Vagina (tissue), 2 donors: Measurements from ENCODE around the gene MRPL33.

Experiments
- CTCF ChIP-seq, 3 experiments: fragments of 450-650 bp in 2 of 3; fragments of 200-600 bp in 1 of 3; sonication (generic) in 1 of 3; IDR thresholded peaks; one replicate each; pipeline ENCODE4 v1.5.1; 2017 to 2019; ENCODE audit warnings: antibody characterized with exemption in 3 of 3, mild to moderate bottlenecking in 2 of 3, moderate library complexity in 2 of 3
- POLR2AphosphoS5 ChIP-seq, 2 donors: sonication (generic); formaldehyde crosslinking; IDR thresholded peaks; one replicate each; pipeline ENCODE4 v1.9.0; 2017; ENCODE audit warnings: antibody characterized with exemption in 2 of 2, mild to moderate bottlenecking in 2 of 2, low read depth in 1 of 2; ENCODE audit not compliant: insufficient read depth in 1 of 2

DNA sequence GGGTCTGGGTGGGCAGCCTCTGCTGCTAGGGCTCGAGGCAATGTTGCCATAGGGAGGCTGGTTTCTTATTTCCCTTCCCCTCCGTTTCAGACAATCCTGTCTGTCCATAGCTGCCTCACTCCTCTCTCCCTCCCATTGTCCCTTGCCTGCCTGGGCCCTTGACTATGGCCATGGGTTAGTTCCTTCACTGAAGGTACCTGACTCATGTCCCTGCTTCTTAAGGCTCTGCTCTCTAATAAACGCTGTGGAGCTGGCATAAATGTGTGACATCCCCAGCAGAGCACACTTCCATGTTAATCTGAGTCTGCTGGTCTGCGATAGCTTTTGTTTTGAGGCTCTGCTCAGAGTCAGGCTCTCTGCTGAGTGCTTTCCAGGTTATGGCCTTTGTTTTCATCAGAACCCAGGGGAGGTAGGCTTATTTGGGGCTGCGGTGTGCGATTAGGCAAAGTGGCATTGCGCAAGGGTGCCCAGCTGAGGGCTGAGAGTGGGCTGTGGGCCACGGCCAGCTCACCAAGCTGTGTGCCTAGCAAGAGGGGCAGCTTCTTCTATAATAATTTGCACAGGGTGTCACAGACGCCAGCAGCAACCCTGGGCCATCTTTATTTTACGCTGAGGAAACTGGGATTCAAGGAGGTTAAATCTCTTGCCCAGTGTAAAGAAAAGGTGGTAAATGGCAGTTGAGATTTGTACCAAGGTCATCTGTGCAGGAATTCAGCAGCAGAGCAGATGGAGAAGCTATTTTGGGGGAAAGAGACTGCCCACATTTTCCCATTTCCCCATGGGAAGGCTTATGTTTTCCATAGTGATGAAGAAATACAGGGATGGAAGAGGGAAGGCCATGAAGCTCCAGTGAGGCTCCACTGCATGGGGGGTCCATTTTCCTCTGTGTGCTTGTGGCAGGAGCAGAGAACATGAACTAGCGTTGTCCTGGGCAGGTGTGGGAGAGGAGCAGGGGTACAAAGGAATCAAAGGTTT lies 25.6 kb downstream of the MRPL33 start:
- no peak for TF ChIP-seq CTCF (IDR thresholded peaks at IDR 0.05)
- TF ChIP-seq POLR2AphosphoS5 (IDR thresholded peaks at IDR 0.05; ENCODE audit: insufficient read depth in 1 of 2, low read depth in 1 of 2), result no peak
